Glomerular visceral epithelial cell (primary cell): ENCODE measurements around the gene PEMT.
A peak's percentile ranks its signal among the peaks of the same experiment; 100 is the strongest.

Experiments
- DNase-seq: peaks from one replicate; pipeline ENCODE4 v3.0.0-alpha.2; 2016; ENCODE audit errors: extremely low spot score

The PEMT gene

DNA sequence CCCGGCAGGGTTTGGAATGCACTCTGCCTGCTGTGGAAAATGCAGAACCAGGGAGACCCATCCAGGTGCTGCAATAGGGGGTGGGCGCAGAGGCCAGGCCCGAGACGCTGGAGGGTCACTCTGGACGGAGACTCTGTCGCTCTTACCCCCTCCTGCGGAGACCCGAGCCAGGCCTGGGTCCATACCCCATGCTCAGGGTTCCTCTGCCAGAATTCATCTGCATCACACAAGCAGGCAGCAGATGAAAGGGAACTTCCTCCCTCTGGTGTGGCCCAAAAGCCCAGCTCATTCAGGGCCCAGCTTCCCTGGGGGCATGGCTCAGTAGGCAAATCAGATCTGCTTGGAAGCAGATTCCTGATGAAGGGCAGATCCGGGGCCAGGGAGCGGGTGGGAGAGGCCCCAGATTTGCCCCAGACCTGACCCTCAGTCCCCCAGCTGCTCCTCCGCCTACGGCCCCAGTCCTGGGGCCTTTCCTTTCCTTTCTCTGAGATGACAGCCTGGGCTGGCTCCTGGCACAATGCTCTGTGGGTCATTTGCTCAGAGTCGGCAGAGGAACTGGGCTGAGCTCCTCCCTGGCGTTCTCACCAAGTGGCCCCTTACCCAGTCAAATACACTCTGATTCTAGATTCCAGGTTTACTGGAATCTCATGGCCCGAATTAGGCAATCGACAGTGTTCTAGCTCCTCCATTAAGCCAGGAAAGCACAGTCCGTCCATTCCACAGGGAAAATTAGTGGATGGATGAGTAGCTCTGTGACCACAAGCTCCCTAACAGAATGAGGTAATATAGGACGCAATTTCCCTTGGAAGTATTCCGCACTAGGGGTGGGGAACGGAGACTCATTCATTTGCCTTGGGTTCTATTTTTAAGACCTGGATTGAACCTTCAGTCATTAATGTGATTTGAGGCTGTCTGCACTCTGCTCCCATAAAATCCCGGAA, 76.2 kb downstream of the PEMT start:
- peak; percentile 91 for DNase-seq

DNA sequence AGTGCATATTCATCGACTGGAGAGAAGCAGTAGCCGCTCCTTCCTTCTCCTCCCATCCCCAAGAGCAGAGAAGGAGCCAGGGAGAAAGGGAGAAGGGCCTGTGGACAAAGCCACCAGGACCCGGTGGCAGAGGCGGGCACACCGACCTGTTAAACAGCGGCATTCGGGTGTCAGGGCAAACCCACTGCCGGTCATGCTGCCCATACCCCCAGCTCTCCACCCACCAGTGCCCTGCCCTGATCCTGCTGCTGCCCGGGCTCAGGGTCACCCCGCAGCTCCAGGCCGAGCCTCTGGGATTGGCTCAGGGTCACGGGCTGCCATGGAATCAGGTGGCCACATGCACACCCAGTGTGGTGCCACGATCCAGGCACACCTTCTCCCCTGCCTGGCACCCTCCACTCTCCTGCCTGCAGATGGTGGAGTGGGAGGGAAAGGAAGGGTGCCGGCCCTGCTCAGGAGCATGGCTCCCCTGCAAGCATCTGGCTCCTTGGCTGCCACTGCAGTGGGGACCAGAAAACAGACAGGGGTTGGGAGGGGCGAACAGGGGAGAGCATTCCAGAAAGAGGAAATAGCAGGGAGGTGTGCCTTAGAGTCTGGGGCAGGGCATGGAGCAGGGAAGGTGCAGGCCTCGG, 77.0 kb downstream of the PEMT start:
- DNase-seq = no peak

DNA sequence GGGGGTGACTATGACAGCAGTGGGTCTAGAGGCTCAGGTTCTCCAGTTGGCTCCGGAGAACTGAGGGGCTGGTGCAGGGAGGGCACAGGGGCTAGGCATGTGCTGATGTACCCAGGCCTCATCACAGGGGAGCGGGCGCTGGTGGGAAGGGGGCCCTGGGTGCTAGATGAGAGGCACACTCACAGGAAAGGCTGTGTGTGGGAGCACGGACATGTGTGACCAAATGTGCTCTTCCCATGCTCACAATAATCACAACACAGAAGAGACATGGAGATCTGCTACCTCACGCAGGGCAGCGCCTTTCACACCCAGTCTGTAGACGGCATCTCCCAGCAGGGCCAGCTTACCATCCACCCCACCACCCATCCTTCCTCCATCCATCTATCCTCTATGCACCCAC, 77.9 kb downstream of the PEMT start:
- DNase-seq = no peak

DNA sequence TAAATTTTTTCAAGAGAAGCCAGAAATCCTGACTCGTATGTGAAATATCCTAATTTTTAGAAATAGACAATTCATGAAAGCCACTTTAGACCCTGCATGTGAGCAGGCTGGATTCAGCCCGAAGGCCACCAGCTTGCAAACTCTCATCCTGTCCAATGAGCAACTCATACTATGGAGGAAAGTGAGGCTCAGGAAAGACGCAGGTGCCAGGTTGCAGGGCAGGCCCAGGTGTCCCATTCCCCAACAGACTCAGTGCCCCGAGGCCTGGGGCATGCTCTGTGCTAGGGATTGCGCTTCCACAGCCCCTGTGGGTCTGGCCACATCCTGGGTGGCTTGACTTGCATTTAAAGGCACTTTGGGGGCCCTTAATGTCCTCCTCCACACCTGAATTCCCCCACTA, 78.6 kb downstream of the PEMT start:
- no peak for DNase-seq

DNA sequence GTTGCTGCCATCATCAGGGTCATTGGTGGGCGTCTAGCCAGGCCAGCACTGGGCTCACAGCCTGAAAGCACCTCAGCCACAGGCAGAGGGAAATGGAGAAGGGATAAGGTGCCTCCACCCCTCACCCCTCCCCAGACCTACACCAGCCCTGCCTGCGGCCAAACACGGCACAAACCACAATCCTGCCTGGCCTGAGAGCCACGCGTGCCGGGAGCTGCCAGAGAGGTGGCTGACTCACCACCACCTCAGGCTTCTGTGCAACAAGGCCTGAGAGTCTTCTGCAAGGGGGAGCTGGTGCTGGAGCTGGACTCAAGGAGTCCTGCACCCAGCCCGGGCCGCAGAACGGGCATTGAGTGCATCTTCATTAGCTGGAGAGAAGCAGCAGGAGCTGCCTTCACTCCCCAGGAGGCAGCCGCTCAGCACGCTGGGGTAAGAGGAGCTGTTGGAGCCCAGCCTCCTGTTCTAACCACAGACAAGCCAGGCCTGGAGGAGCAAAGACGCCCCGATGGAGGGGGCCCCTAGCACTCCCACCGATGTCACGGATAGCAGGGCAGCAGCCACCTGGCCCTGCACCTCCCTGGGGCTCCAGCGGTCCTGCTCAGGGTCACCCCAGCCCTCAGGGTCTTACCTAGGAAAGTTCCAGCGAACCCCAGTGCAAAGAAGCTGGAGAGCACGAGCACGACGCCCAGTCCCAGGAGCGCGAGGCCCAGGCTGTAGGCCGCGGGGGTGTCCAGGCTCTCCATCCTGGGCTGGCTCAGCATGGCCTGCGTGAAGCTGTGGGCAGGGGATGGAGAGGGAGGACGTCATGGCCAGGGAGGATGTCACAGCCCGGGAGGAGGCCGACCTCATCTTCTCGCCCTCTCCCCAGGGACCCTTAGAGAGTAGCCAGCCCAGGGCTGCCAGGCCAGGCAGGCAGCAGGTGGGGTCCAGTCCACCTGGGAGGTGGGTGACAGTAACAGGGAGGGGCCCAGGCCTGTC, 79.3 kb downstream of the PEMT start:
- DNase-seq = peak; percentile 98

DNA sequence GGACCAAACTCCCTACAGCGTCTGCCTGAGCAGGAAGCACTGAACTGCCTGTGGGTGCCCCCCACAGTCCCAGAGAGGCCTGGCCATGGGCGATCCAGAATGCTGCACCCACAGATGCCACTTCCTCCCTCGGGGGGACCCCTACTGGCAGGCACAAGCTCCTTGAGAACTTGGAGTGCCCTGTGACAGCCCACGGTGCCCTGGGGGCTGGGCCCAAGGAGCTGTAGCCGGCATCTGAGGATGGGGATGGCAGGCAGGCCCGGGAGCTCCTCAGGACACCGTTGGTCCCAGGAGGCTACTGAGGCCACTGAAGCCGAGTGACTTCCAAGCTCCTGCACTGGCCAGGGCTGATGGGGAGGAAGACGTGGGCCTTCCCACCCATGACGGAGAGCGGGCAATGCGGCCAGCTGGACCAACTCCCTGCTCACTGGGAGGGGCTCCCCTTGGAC, 80.2 kb downstream of the PEMT start:
- DNase-seq = no peak

DNA sequence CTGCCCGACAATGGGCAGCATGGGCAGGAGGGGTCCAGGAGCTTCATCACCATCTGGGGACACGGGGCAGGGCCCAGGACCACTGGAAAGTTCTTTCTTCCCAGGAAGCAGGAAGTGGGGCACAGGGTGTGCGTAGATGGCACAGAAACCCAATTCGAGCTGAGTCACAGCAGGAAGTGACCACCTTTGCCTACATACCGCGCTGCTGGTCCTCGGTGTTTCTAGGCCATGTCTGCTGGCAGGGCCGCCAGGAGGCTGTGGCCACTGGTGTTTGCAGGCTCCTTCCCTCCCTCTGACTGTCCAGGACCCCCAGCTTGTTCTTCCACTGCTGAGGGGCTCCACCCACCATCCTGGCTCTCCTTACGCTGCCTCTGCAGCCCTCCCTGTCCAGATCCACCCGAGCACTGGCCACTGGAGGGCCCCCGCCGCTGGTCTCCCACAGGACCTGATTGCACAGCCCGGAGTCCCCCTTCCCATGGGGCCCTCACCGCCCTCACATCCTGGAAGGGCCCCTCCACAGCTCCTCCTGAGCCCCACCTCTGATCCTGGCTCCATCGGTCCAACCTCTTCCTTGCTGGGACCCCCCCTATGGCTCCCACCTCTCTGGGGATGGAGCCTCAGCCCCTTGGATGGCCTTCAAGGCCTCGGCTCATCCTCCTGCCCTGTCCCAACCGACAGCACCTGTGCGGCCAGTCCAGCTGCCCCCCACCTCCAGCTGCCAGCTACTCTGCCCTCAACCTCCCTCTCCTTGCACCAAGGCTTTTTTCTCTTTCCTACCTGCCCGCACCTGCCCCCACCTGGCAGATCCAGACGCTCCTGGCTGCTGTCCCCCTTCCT, 80.8 kb downstream of the PEMT start:
- no peak for DNase-seq

DNA sequence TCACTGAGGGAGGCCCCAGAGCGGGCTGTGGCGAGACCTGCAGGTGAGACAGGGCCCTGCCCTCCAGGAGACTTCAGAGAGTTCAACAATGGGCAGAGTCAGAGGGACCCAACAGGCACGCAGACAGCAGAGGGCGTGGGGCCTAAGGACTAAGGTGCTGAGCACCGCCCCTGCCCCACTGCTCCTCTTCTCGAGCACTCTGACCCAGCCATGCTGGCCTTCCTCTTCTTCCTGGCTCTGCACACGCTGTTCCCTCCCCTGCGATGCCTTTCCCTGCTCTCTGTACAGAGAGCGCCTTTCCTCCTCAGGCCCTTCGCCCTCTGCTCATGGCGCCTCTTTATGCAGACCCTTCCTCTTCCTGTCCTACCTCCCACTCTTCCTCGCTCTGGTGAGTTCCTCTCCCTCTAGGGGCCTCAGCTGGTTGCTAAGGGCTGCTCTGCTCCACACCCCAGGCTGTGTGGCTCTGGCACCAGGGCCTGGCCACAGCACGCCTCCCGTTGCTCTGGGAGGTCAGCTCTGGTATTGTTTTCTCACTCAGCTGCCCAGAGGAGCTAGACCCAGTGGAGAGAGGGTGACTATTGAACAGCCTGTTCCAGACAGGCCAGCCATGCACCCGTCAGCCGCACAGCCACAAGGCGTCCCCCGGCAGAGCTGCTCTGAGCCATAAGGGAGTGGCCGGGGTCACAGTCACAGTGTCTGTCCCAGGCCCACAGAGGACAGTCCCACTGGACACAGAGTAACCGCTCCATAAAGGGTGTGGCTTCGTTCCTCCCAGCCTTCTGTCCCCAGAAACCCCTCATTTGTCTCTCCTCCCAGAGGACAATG, 81.7 kb downstream of the PEMT start:
- no peak for DNase-seq

DNA sequence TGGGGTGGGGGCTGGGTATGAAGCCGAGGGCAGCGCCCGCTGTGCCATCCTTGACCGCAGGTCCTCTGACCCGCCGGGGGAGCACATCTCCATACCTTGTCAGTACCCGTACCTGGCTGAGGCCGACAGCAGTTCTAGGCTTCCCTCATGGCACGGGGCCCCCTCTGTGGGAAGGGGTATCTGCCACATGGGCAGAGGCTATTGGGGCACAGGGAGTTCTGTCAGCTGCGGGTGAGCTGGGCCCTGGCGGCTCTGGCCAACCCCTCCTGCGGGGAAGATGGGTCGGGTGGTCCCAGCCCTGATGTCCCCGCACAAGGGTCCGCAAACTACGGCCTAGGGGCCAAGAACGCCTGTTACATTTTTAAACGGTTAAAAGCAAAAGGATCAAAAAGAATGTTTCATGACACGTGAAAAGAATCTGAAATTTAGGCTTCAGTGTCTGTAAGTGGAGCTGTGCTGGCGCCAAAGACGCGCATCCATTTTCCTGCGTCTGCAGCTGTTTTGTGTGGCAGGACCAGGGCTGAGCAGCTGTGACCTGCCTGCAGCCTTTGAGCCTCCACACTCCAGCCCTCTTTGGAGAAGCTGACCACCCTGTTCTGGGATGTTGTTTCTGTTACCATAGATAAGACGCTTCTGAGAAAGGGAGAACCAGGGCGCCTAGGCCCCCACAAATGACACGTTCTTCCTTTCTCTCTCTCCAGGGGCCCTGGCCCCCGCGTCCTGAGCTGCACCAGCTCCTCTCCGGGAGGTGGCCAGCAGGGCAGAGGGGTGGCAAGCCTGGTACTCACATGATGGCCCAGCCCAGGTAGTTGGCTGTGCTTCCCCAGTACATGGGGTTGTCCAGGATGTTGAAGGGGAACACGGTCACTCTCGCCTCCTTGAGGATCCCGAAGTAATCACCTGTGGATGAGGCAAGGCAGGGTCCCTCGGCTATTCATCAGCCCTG, 82.6 kb downstream of the PEMT start:
- DNase-seq = no peak

DNA sequence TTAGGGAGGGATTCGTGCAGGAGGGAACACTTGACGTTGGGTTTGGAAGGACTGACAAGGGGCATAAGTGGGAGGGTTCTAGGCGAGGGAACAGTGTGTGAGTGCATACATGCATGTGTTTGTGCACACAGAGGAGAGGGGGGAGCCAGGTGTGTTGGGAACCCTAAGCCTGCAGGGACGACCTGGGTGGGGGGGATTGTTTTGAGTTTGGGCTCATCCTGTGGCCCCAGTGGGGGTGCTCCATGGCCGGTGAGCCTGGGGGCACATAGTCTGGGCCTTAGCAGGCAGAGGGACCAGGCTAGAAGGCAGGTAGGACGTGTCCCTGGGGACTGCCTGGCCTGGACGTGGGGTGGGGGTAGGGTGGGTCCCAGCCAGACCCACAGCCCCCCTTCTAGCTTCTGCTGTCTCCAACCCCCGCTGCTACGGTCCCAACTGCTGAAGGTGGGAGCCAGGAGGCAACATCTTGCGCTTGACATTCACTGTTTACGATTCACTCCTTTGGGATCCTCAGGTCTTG, 83.4 kb downstream of the PEMT start:
- no peak for DNase-seq

DNA sequence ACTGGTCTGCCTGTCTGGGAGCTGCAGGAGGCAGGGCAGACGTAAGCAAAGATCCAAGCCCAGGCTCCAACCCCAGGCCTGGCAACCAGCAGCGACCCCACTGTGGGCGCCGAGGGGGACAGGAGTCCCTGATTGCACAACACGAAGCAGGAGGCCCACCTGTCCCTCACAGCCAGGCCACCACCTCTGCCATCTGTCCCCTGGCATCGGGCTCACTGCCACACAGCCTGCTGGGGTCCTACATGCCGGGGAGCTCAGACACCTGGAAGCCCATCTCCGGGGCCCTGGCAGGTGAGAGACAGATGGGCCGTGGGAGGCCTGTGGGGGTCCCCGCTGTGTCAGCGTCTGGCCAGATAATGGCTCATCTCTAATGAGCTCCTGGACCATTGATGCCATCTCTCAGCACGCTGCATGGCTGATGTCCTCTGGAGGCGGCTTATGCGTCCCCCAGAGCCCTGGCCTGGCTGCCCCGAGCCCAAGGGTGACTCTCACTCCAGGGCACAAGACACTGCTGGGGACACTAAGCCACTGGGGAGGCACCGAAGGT, 84.0 kb downstream of the PEMT start:
- DNase-seq = no peak

DNA sequence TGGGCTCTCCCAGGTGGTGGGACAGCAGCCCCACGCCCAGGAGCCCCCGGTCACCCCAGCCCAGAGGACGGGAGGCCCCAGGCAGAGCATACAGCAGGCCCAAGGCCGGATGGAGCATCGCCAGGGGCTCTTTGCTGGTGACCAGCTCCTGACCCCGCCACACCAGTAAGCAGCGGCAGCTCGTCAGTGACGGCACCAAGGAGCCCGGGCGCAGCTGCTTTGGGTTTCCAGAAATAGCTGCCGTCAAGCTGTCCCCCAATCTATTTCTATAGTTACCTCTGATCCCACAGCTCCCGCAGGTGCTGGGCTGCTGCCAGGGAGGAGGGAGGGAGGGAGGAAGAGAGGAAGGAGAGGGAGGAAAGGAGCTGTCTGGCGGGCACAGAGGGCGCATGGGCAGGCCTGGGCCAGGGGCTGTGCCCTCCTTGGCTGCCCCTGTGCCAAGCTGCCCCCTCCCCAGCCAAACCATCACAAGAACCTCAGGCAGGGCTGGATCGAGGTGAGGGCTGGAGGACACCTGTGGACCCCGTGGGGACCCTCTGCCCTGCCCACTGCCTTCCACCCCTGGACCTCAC, 84.5 kb downstream of the PEMT start:
- DNase-seq = no peak

DNA sequence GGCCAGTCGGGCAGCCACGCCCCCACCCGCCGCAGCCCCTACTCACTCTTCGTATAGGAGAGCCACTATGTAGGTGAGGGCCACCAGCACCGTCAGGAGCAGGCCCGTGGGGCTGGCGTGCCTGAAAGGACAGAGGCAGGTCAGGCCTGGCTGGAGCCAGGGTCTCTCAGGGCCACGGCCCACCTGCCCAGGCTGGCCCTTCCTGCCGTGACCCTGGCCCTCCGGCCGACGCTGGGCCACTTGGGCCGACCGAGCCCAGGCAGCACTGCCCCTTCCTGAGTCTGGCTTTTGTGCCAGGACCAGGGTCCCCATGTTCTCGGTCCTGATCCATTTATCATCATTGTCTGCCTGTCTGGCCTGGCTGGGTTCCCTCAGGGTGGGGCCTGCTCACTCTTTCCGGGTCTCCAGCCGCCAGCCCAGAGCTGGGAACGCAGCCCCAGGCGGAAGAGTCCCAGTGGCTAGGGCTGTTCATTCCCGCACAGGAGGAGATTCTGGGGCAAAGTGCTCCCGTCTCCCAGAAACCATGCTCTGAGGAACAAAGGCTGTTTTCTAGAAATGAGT, 85.2 kb downstream of the PEMT start:
- DNase-seq = no peak

DNA sequence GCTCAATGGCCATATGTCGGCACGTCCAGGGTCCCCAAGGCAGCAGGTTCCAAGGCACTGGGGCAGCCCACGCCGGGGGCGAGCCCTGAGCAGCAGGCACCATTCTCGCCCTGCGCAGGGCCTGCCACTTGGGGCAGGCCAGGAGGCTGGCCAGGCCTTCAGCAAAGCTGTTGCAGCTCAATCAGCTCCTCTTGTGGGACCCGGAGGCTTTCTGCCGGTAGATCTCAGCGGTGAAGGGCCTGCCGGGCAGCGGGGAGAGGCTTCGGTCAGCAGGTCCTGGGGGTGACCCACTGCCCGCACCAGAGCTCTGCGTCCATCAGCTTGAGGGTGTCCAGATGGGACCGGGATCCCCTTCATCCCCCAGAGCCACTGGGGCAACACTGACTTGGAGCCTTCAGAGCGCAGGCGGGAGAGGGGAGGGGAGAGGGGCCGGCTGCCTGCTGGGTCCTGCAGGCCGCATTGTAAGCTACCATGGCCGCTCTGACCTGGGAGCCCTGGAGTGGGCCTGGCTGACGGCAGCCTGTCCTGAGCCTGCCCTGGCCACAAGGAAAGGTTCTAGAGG, 85.8 kb downstream of the PEMT start:
- no peak for DNase-seq

DNA sequence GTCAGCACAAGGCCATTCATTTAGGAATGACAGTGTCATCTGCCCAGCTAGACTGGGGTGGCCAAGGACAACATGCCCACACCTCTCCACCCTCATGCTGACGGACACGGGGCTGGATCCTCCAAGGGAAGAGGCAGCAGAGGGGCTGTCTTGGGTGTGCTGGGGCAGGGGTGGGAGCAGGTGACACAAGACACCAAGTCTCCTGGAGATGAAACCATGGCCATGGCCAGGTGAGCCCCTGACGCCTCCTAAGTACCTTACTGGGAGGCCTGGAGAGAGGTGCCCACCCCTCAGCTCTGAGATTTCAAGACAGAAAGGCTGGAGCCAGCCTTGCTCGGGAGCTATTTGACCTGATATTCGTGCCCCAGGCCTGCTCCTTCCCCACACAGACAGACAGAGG, 86.4 kb downstream of the PEMT start:
- DNase-seq = no peak

DNA sequence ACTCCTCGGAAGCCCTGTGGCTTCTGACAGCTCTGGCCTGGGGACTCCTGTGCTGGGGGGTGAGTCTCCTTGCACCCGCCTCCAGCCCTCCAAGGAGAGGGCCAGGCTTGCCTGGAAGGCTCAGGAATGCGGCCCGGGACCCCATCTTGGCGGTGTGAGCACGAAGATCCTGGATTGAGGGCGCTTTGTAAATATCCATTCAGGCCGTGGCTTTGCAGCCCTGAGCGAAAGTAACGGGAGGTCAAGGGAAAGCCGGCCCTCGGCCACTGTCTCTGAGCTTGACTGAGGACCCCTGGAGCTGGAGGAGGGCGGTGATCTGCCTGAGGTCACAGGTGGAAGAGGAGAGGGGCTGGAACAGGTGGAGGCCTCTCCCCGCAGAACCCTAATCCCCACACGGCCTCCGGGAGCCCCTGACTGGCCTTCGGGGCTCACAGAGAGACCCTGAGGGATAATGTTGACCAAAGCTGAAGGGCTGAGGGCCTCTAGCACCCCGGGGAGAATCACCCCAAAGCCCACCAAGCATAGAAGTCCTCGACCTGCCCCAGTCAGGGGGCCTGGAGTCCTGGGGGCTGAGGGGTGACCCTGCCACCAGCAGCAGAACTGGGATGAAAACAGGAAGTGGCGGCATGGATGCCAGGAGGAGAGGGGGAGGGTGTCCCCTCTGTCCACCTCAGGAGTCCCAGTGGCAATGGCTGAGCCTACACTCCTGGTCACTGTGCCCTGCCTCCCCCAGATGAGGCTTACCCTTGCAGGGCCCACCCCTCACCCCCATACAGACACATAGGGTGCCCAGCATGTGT, 87.0 kb downstream of the PEMT start:
- no peak for DNase-seq
